K562 (cell line): ENCODE results near the gene ABI2. TPM values are rescaled to one million over a fixed set of nuclear protein-coding genes. Genes with fewer than 3 reads are reported as not detected.
A peak's percentile ranks its signal among the peaks of the same experiment; 100 is the strongest.

Experiments used
- ATAC-seq: fragments of 200-7000 bp; cut with Tn5 transposase; 3 replicates; pipeline ENCODE4 v1.9.1; 2020; ENCODE audit warnings: moderate library complexity
- BruUV-seq: library from RNA; stranded (reverse); fragments of 400-500 nt; replicated peaks from 2 replicates; lab custom pipeline; 2021; lab: Mats Ljungman, UMichigan
- CTCF ChIA-PET: fragments of 300-600 bp; formaldehyde crosslinking; extraction: SDS; loops from one replicate; lab custom pipeline; 2021; ENCODE audit warnings: low intra/inter-chr PET ratio; lab: Yijun Ruan, JAX
- POLR2A ChIA-PET: fragments of 300-600, 350-650 bp; sonication (Branson Sonifier 250); formaldehyde crosslinking; extraction: SDS; loops from one replicate; lab custom pipeline; 2021; ENCODE audit warnings: antibody characterized with exemption, inconsistent platforms; lab: Yijun Ruan, JAX
- DNase-seq, 4 experiments: peaks; one replicate each; pipeline versions ENCODE4 v3.0.0 to v3.0.0-alpha.2; 2011 to 2018; ENCODE audit warnings: low spot score in 3 of 4, mixed read lengths in 3 of 4; ENCODE audit errors: extremely low read depth in 1 of 4
- FAIRE-seq: peaks from 2 replicates; lab custom pipeline; 2011; peaks lifted over from hg19 to GRCh38; lab: Jason Lieb, UNC
- H2AFZ ChIP-seq: 2 replicates; pipeline ENCODE4 v1.6.0; 2011; ENCODE audit warnings: low read depth, low read length, control low read depth, inconsistent platforms
- H3K27ac ChIP-seq: fragments of 200-600 bp; 3 replicates; pipeline ENCODE4 v1.8.0; 2011; ENCODE audit warnings: low read depth, mild to moderate bottlenecking, control low read depth, inconsistent platforms, low read length, moderate library complexity, mixed read lengths; ENCODE audit errors: extremely low read depth
- H3K27me3 ChIP-seq, 2 experiments: fragments of 300-600 bp in 1 of 2; 2 replicates in 1 of 2; 3 replicates in 1 of 2; pipeline versions ENCODE4 v1.6.0 to v1.8.0; 2011; ENCODE audit warnings: inconsistent platforms in 2 of 2, low read length in 2 of 2, mild to moderate bottlenecking in 1 of 2, mixed read lengths in 1 of 2, moderate library complexity in 1 of 2; ENCODE audit not compliant: control insufficient read depth in 2 of 2, insufficient read depth in 2 of 2
- H3K36me3 ChIP-seq: fragments of 300-600 bp; 3 replicates; pipeline ENCODE4 v1.8.0; 2011; ENCODE audit warnings: mild to moderate bottlenecking, low read length, inconsistent platforms; ENCODE audit not compliant: control insufficient read depth, insufficient read depth
- H3K4me1 ChIP-seq, 2 experiments: fragments of 200-600 bp in 1 of 2; replicated peaks in 1 of 2; 2 replicates in 1 of 2; 3 replicates in 1 of 2; pipeline versions ENCODE4 v1.5.1 to v1.8.0; 2011; ENCODE audit warnings: inconsistent platforms in 2 of 2, low read length in 2 of 2, mild to moderate bottlenecking in 1 of 2, mixed read lengths in 1 of 2, moderate library complexity in 1 of 2; ENCODE audit not compliant: control insufficient read depth in 2 of 2, insufficient read depth in 2 of 2
- H3K4me2 ChIP-seq: 2 replicates; pipeline ENCODE4 v1.6.1; 2011; ENCODE audit warnings: low read length, control low read depth, inconsistent platforms, mixed read lengths; ENCODE audit not compliant: insufficient read depth
- H3K4me3 ChIP-seq: fragments of 200-600 bp; sonication (generic), shearing (Covaris generic); 2 replicates; pipeline ENCODE4 v1.5.1; 2016; ENCODE audit warnings: control low read depth, inconsistent platforms
- H3K79me2 ChIP-seq: fragments of 200-600 bp; 3 replicates; pipeline ENCODE4 v1.8.0; 2011; ENCODE audit warnings: low read length, inconsistent platforms; ENCODE audit not compliant: control insufficient read depth, insufficient read depth
- H3K9ac ChIP-seq, 2 experiments: 2 replicates each; pipeline versions ENCODE4 v1.6.0 to v1.6.1; 2011; ENCODE audit warnings: low read depth in 2 of 2, low read length in 2 of 2, control low read depth in 1 of 2, inconsistent platforms in 1 of 2, mild to moderate bottlenecking in 1 of 2, mixed read lengths in 1 of 2; ENCODE audit not compliant: insufficient read depth in 1 of 2
- H3K9me1 ChIP-seq: one replicate; pipeline ENCODE4 v1.6.0; 2011; ENCODE audit warnings: inconsistent platforms, mild to moderate bottlenecking, low read length, moderate library complexity; ENCODE audit not compliant: control insufficient read depth, insufficient read depth
- H3K9me3 ChIP-seq: replicated peaks from 2 replicates; pipeline ENCODE4 v1.5.1; 2011; ENCODE audit warnings: low read depth, low read length, inconsistent platforms; ENCODE audit not compliant: control insufficient read depth, insufficient read depth
- H4K20me1 ChIP-seq: replicated peaks from 2 replicates; pipeline ENCODE4 v1.6.1; 2011; ENCODE audit warnings: low read length, inconsistent platforms, mixed read lengths; ENCODE audit not compliant: control insufficient read depth, insufficient read depth
- ARHGAP35 ChIP-seq: fragments of 450-650 bp; IDR thresholded peaks from 2 replicates; pipeline ENCODE4 v1.6.1; 2018; ENCODE audit not compliant: partially characterized antibody
- CBFA2T3 ChIP-seq: fragments of 450-650 bp; IDR thresholded peaks from 2 replicates; pipeline ENCODE4 v1.6.1; 2017
- DPF2 ChIP-seq: fragments of 450-650 bp; IDR thresholded peaks from 2 replicates; pipeline ENCODE4 v1.6.1; 2016
- ELK1 ChIP-seq: sonication (generic); formaldehyde crosslinking; IDR thresholded peaks from 2 replicates; pipeline ENCODE4 v1.8.1; 2022; ENCODE audit warnings: missing genetic modification reagents
- ERF ChIP-seq: fragments of 450-650 bp; formaldehyde crosslinking; IDR thresholded peaks from 2 replicates; pipeline ENCODE4 v1.4.0; 2020; ENCODE audit warnings: mild to moderate bottlenecking, mixed read lengths
- HIVEP1 ChIP-seq: fragments of 250-450 bp; sonication (Bioruptor Pico); IDR thresholded peaks from 2 replicates; pipeline ENCODE4 v1.4.0; 2020; ENCODE audit warnings: mild to moderate bottlenecking
- MECOM ChIP-seq: fragments of 250-450 bp; sonication (Bioruptor Pico); IDR thresholded peaks from 2 replicates; pipeline ENCODE4 v1.8.0; 2022; ENCODE audit warnings: inconsistent platforms
- MLX ChIP-seq, 2 experiments: fragments of 450-650 bp in 1 of 2; sonication (generic) in 1 of 2; formaldehyde crosslinking; conservative IDR thresholded peaks; 2 replicates each; pipeline versions ENCODE4 v1.4.0 to v1.8.1; 2020 to 2022; ENCODE audit warnings: mild to moderate bottlenecking in 1 of 2, missing genetic modification reagents in 1 of 2
- MTA1 ChIP-seq: fragments of 450-650 bp; IDR thresholded peaks from 2 replicates; pipeline ENCODE4 v1.6.1; 2017; ENCODE audit warnings: borderline replicate concordance
- RBM39 ChIP-seq: fragments of 200-400 bp; formaldehyde crosslinking; optimal IDR thresholded peaks from 2 replicates; pipeline ENCODE3; 2018; ENCODE audit warnings: low read depth, low read length
- SIRT6 ChIP-seq: IDR thresholded peaks from one replicate; pipeline ENCODE4 v1.6.1; 2012; ENCODE audit warnings: low read depth, mild to moderate bottlenecking, control low read depth, inconsistent platforms, low read length, moderate library complexity
- SMARCA5 ChIP-seq: fragments of 450-650 bp; IDR thresholded peaks from 2 replicates; pipeline ENCODE4 v1.6.1; 2016
- ZFP1 ChIP-seq: fragments of 450-650 bp; formaldehyde crosslinking; IDR thresholded peaks from 2 replicates; pipeline ENCODE4 v1.4.0; 2020; ENCODE audit warnings: mild to moderate bottlenecking, mixed read lengths
- ZNF12 ChIP-seq: sonication (generic); formaldehyde crosslinking; IDR thresholded peaks from 2 replicates; pipeline ENCODE4 v1.4.0; 2020; ENCODE audit warnings: mild to moderate bottlenecking, missing genetic modification reagents
- ZNF263 ChIP-seq: sonication (generic); formaldehyde crosslinking; IDR thresholded peaks from 2 replicates; pipeline ENCODE4 v1.8.0; 2022; ENCODE audit warnings: mild to moderate bottlenecking, missing genetic modification reagents, borderline replicate concordance
- ZNF316 ChIP-seq: fragments of 450-650 bp; IDR thresholded peaks from 2 replicates; pipeline ENCODE4 v1.6.1; 2016
- ZNF431 ChIP-seq: sonication (generic); formaldehyde crosslinking; IDR thresholded peaks from 2 replicates; pipeline ENCODE4 v1.8.0; 2022; ENCODE audit warnings: mild to moderate bottlenecking, missing genetic modification reagents
- ZNF695 ChIP-seq: fragments of 450-650 bp; formaldehyde crosslinking; IDR thresholded peaks from 2 replicates; pipeline ENCODE4 v1.4.0; 2020; ENCODE audit warnings: mild to moderate bottlenecking, moderate library complexity
- WGBS: fragments of 100-300 bp; shearing (Covaris generic); methylation state at CpG from one replicate; pipeline ENCODE4 v1.1.6; 2016; ENCODE audit warnings: low coverage, mixed read lengths; ENCODE audit not compliant: insufficient coverage; ENCODE audit errors: missing lambda C conversion rate; 5-methylcytosine and 5-hydroxymethylcytosine counted together
- in situ Hi-C: fragments of 300-500 bp; cut with MboI; formaldehyde crosslinking; loops from 4 replicates; pipeline ENCODE4 v1.15.0; 2018; ENCODE audit warnings: inconsistent platforms, mixed read lengths
- intact Hi-C: fragments of 100-400 bp; cut with micrococcal nuclease; formaldehyde crosslinking; loops from 2 replicates; pipeline ENCODE4 v1.14.2; 2022
- polyA plus RNA-seq, 8 experiments: library from polyadenylated mRNA; depleted of rRNA in 4 of 8; stranded (reverse) in 5 of 8; unstranded in 3 of 8; fragments of >200 nt; fragmentation: Nextera tagmentation in 2 of 8; fragmentation: Illumina TruSeq in 1 of 8; extraction: Ambion mirVana in 2 of 8; extraction: Trizol in 1 of 8; gene quantifications; 2 replicates each; pipeline versions ENCODE4 v1.2.1 to v1.2.3, GENCODE V29; 2011 to 2014; ENCODE audit warnings: inconsistent platforms in 1 of 8, missing spikeins in 1 of 8
- total RNA-seq, 7 experiments: library from RNA; depleted of rRNA in 6 of 7; stranded (reverse); fragments of >200 nt in 6 of 7; fragmentation: Illumina TruSeq in 2 of 7; extraction: Trizol in 2 of 7; gene quantifications; 2 replicates each; pipeline versions ENCODE4 v1.2.1 to v1.2.3, GENCODE V29; 2011 to 2021; ENCODE audit warnings: low replicate concordance in 1 of 7
- TF ChIP-seq, protein P1 (sequence below): sonication (generic); formaldehyde crosslinking; IDR thresholded peaks from 2 replicates; pipeline ENCODE4 v1.8.0; 2022; ENCODE audit warnings: missing genetic modification reagents, mild to moderate bottlenecking, moderate library complexity, borderline replicate concordance

Gene ABI2
- total and polyA plus RNA-seq, 9 of the 15 experiments (the other 6 are each of a cell fraction or from before 2014, with no cell fraction given) = 5.3 to 24.3 (median 12.2) TPM

GRCh38 chr2:203395858-203396257 is 67.7 kb downstream of the ABI2 start (continued):
- TF ChIP-seq MLX (CRISPR knock-in tag; conservative IDR thresholded peaks at IDR 0.05) = no peak
- TF ChIP-seq SMARCA5 = no peak
- TF ChIP-seq HIVEP1 = no peak

GRCh38 chr2:203396667-203397066 is 68.5 kb downstream of the ABI2 start:
- BruUV-seq = no TSS peak
- 40% methylated on average over 1 of the region's 1 CpG for WGBS
- no peaks in the 10 kb centered on the region; a peak in 1 of 5 replicates for H3K4me1 ChIP-seq
- H3K9me3 ChIP-seq = no peaks in the 10 kb centered on the region
- no peak for ATAC-seq
- no peak overlapping the region for H3K9ac ChIP-seq
- H4K20me1 ChIP-seq = no peaks in the 10 kb centered on the region
- no peak overlapping the region for H2AFZ ChIP-seq
- ChIA-PET CTCF (no interaction called here), POLR2A (no interaction called here)
- in situ Hi-C loops (no loop called here), intact Hi-C loops (no loop called here)
- H3K36me3 ChIP-seq = peaks cover 12% of the 10 kb centered on the region; the same call in 2 of the 3 replicates
- no peaks in the 10 kb centered on the region for H3K9me1 ChIP-seq
- peak in 2 of 4 experiments; percentile 6 to 11 for DNase-seq
- H3K4me2 ChIP-seq = no peak overlapping the region
- H3K27me3 ChIP-seq = no peaks in the 10 kb centered on the region
- no peaks in the 10 kb centered on the region for H3K79me2 ChIP-seq
- no peak for FAIRE-seq
- H3K27ac ChIP-seq = no peak overlapping the region
- no peak overlapping the region for H3K4me3 ChIP-seq
- TF ChIP-seq, protein P1, sequence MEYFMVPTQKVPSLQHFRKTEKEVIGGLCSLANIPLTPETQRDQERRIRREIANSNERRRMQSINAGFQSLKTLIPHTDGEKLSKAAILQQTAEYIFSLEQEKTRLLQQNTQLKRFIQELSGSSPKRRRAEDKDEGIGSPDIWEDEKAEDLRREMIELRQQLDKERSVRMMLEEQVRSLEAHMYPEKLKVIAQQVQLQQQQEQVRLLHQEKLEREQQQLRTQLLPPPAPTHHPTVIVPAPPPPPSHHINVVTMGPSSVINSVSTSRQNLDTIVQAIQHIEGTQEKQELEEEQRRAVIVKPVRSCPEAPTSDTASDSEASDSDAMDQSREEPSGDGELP (CRISPR knock-in tag) = no peak
- TF ChIP-seq ZNF263 (no peak), DPF2 (no peak), SIRT6 (no peak), RBM39 (no peak), ZNF316 (no peak), ZNF12 (CRISPR knock-in tag) (no peak), ERF (no peak), CBFA2T3 (no peak), MECOM (CRISPR knock-in tag) (no peak), ZNF695 (CRISPR knock-in tag) (no peak), ZNF431 (CRISPR knock-in tag) (no peak), ZFP1 (CRISPR knock-in tag) (no peak), ARHGAP35 (no peak), ELK1 (CRISPR knock-in tag) (no peak), MTA1 (no peak)
